Heart left ventricle (tissue), 16 donors: ENCODE measurements around the gene CIART. TPM values are rescaled to one million over a fixed set of nuclear protein-coding genes. Genes with fewer than 3 reads are reported as not detected.

ENCODE experiments used
- ATAC-seq, 4 donors: fragments of 200-7000 bp; cut with Tn5 transposase; one replicate each; pipeline ENCODE4 v1.9.1; 2020 to 2022; ENCODE audit warnings: moderate library complexity in 4 of 4, mild to moderate bottlenecking in 3 of 4, moderate number of reproducible peaks in 1 of 4
- DNase-seq, 5 donors: peaks; one replicate each; pipeline ENCODE4 v3.0.0-alpha.2; 2020
- H3K27ac ChIP-seq, 12 donors: fragments of 200-600 bp; sonication (generic) in 4 of 12; one replicate each; pipeline versions ENCODE4 v1.5.0 to v1.8.0; 2016 to 2022; ENCODE audit warnings: mild to moderate bottlenecking in 2 of 12
- H3K27me3 ChIP-seq, 9 donors: fragments of 200-600 bp; sonication (generic) in 2 of 9; one replicate each; pipeline versions ENCODE4 v1.5.1 to v1.8.0; 2016 to 2022; ENCODE audit warnings: mild to moderate bottlenecking in 3 of 9
- H3K36me3 ChIP-seq, 9 donors: fragments of 200-600 bp; sonication (generic) in 2 of 9; one replicate each; pipeline versions ENCODE4 v1.5.0 to v1.8.0; 2018 to 2022; ENCODE audit warnings: mild to moderate bottlenecking in 2 of 9
- H3K4me1 ChIP-seq, 12 donors: fragments of 200-600 bp; sonication (generic) in 4 of 12; one replicate each; pipeline versions ENCODE4 v1.5.0 to v1.8.0; 2016 to 2022; ENCODE audit warnings: mild to moderate bottlenecking in 3 of 12
- H3K4me3 ChIP-seq, 12 donors: fragments of 200-600 bp; sonication (generic) in 4 of 12; one replicate each; pipeline versions ENCODE4 v1.5.0 to v1.8.0; 2017 to 2022; ENCODE audit warnings: mild to moderate bottlenecking in 9 of 12, moderate library complexity in 4 of 12
- H3K9me3 ChIP-seq, 12 donors: fragments of 200-600 bp; sonication (generic) in 4 of 12; one replicate each; pipeline versions ENCODE4 v1.5.0 to v1.8.0; 2016 to 2022; ENCODE audit warnings: mild to moderate bottlenecking in 1 of 12
- CTCF ChIP-seq, 12 donors: fragments of 200-600 bp; sonication (generic) in 4 of 12; IDR thresholded peaks; one replicate each; pipeline versions ENCODE4 v1.5.0 to v1.8.0; 2018 to 2022; ENCODE audit warnings: antibody characterized with exemption in 12 of 12, mild to moderate bottlenecking in 5 of 12
- POLR2A ChIP-seq, 2 donors: fragments of 450-650 bp; IDR thresholded peaks; one replicate each; pipeline ENCODE4 v1.6.1; 2017; ENCODE audit warnings: antibody characterized with exemption in 2 of 2, mild to moderate bottlenecking in 2 of 2, moderate library complexity in 2 of 2
- WGBS, 4 donors: extraction: QIAGEN DNeasy Blood & Tissue Kit in 2 of 4; methylation state at CpG; one replicate each; pipeline versions ENCODE4 v1.1.5 to v1.1.7; 2013 to 2018; 5-methylcytosine and 5-hydroxymethylcytosine counted together
- intact Hi-C, 10 donors: fragments of 100-400 bp; cut with DNase I; formaldehyde crosslinking; loops; one replicate each; pipeline versions ENCODE4 v1.11.1 to v1.14.2; 2022
- polyA plus RNA-seq, 2 donors: library from polyadenylated mRNA; stranded (reverse); fragments of 200-250 nt; gene quantifications; one replicate each; pipeline ENCODE4 v1.2.3, GENCODE V29; 2013
- total RNA-seq, 9 donors: library from RNA; depleted of rRNA in 2 of 9; stranded (reverse); fragments of >200 nt in 2 of 9; fragmentation: NEBNext Ultra II Directional in 3 of 9; extraction: Animal tissue kit (Norgen Biotek cat#: 25700) in 3 of 9; gene quantifications; one replicate each; pipeline versions ENCODE4 v1.1.0 to v1.2.4, GENCODE V29; 2016 to 2023
- donor health status: ischemic (EF 13 %, LVEDD 7.1; RV severe dilation, severe dysfunction).
- donor health status: healthy with polysubstance abuse.
- donor health status: DM: no; HTN: yes; CAD: no.
- donor health status: DM: no; HTN: no; CAD: no.
- donor health status: ischemic (EF 25% LVEDD 6.9; RV normal size, moderate dysfunction).
- donor health status: ischemic (EF 25% LVEDD 5.7; RV mildly dilated, moderate dysfunction).
- donor health status: healthy.
- donor health status: DM: yes; HTN: yes; CAD: no.
- donor health status: ischemic (EF 35%, LVEDD 5.7; RV mildly dilated, moderate dysfunction).
- donor health status: nonischemic (EF 11% LVEDD 7.7; RV severe dilation, severe dysfunction).
- donor health status: DM: yes; HTN: yes; CAD: no.
- donor health status: PGD.
- donor health status: ischemic (EF 29% LVEDD 5.4; RV normal size, mild dysfunction).
- donor health status: nonischemic (EF 23%, LVEDD 6.1; RV moderate dilation, normal function).

CIART gene
- total and polyA plus RNA-seq, 11 donors, result 2.3 to 23.9 (median 7.1) TPM

- intact Hi-C loops, result loop anchor here in 5 of 10 donors (2.0 to 10.0 kb wide), 5 partner anchors 23 to 277 kb away; partner anchors contain the start of gene PRPF3 (in 3 of the 5)
- Histone ChIP-seq H3K36me3 (no peaks in the 10 kb centered on the region), H3K27me3 (peaks cover 0 to 22% (median 0%) of the 10 kb centered on the region in 9 donors), H3K4me1 (peaks cover 0 to 38% (median 20%) of the 10 kb centered on the region in 12 donors), H3K9me3 (no peaks in the 10 kb centered on the region), H3K4me3 (peak within 1 kb of the TSS in 7 of 12 donors; percentile 5 to 54 (median 14)), H3K27ac (peak within 1 kb of the TSS in 8 of 12 donors; percentile 3 to 77 (median 39))
- WGBS, 4 donors, result 28 to 39% (median 35%) methylated on average over 13 of the region's 13 CpGs
- ATAC-seq (peak in 3 of 4 donors; percentile 28 to 58 (median 53)), DNase-seq (peak in 2 of 5 donors; percentile 46 to 71)
- TF ChIP-seq CTCF (IDR thresholded peaks at IDR 0.05) (no peak), POLR2A (IDR thresholded peaks at IDR 0.05) (no peak)
Observed at GRCh38 chr1:150257624-150258585, 24.4 kb upstream of the CIART start, which contains the start of gene CA14. CA14 (plus strand) TSS chr1:150257774; CDS start chr1:150258129, 355 bp downstream.

- DNase-seq, result no peak
- WGBS, 4 donors, result 40 to 52% (median 43%) methylated on average over 4 of the region's 4 CpGs
- peak in 1 of 4 donors; percentile 22 for ATAC-seq
- H3K36me3 ChIP-seq, result peaks cover 0 to 8% (median 3%) of the 10 kb centered on the region in 9 donors
- peaks cover 0 to 38% (median 20%) of the 10 kb centered on the region in 12 donors for H3K4me1 ChIP-seq
- H3K9me3 ChIP-seq, result no peaks in the 10 kb centered on the region
- intact Hi-C loops, result loop anchor here in 4 of 10 donors (5.0 to 10.0 kb wide), 4 partner anchors 63 to 276 kb away; partner anchors contain the start of gene PRPF3 (in 3 of the 4)
- peaks cover 0 to 22% (median 0%) of the 10 kb centered on the region in 9 donors for H3K27me3 ChIP-seq
- H3K27ac ChIP-seq, result peak overlapping the region in 5 of 12 donors; percentile 44 to 77 (median 65)
- no peak for TF ChIP-seq POLR2A (IDR thresholded peaks at IDR 0.05)
- TF ChIP-seq CTCF (IDR thresholded peaks at IDR 0.05), result no peak
- H3K4me3 ChIP-seq, result peak overlapping the region in 1 of 12 donors; percentile 15
Observed at GRCh38 chr1:150259217-150259616, 23.1 kb upstream of the CIART start.

GRCh38 chr1:150259758-150260669 is 22.3 kb upstream of the CIART start:
- peaks cover 0 to 22% (median 0%) of the 10 kb centered on the region in 9 donors for H3K27me3 ChIP-seq
- WGBS, 4 donors, result 14 to 20% (median 18%) methylated on average over 10 to 11 of the region's 11 CpGs
- peak in 3 of 5 donors; percentile 32 to 68 (median 43) for DNase-seq
- peak; percentile 35 to 74 (median 54) for ATAC-seq
- H3K4me1 ChIP-seq, result peaks cover 0 to 38% (median 20%) of the 10 kb centered on the region in 12 donors
- H3K27ac ChIP-seq, result peak overlapping the region in 7 of 12 donors; percentile 2 to 77 (median 46)
- peaks cover 0 to 16% (median 11%) of the 10 kb centered on the region in 9 donors for H3K36me3 ChIP-seq
- intact Hi-C loops, result loop anchor here in 4 of 10 donors (5.0 to 10.0 kb wide), 4 partner anchors 62 to 275 kb away; partner anchors contain the start of gene PRPF3 (in 3 of the 4)
- TF ChIP-seq POLR2A (IDR thresholded peaks at IDR 0.05), result no peak
- no peak for TF ChIP-seq CTCF (IDR thresholded peaks at IDR 0.05)
- H3K9me3 ChIP-seq, result no peaks in the 10 kb centered on the region
- peak overlapping the region in 2 of 12 donors; percentile 15 to 16 for H3K4me3 ChIP-seq
